RCC 7860 (cell line): ENCODE measurements around the gene ZNF106.

Source experiments
- DNase-seq: peaks from one replicate; pipeline ENCODE4 v3.0.0-alpha.2; 2015; ENCODE audit warnings: low spot score
- FAIRE-seq: peaks from 2 replicates; lab custom pipeline; 2012; peaks lifted over from hg19 to GRCh38; lab: Jason Lieb, UNC

ZNF106 gene

DNA sequence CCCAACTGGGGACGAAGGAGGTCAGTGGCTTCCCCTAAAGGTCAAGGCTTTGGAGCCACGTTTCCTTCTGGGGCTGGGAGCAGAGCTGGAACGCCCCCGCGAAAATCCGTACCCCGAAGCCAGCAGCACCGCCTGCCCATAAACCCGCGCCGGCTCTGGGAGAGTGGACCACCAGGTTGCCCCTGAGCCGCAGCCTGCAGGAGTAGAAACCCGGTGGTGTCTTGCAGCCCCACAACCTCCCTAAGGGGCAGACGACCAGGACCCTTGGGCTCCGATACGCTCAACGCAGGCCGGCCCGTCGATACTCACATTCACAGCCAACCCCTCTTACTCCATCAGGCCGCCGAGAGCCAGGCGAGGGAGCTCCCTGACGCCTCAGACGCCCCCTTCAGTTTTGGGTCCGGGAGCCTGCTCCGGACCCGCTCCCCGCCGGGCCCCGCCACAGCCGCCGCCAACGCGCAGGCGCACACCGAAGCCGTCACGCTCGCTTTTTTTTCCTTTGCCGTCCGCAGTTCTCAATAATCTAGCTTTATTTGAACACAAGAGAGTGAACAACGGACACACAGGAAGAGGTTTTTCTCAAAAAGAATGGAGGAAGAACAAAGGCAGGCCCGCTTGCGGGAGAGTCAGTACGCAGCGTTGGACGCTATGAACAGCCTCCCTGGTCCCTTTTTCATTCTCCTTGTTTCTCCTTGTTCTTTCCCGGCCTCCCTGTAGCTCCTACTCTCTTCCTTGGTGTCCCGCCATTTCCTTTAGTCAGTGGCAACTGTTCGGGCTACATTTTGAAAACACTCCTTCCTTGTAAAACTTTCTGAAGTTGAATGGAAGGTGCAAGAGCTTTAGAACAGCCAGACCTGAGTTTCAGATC, at the start of gene ZNF106:
Gene ZNF106, minus strand, starts transcription at position 471 of the 868 bp plus-strand sequence. CDS start 18,852 bp downstream, outside the sequence.
- peak; percentile 22 for FAIRE-seq
- DNase-seq = peak; percentile 86

GRCh38 chr15:42533246-42533645, 42.3 kb upstream of the ZNF106 start:
- FAIRE-seq = no peak

DNA sequence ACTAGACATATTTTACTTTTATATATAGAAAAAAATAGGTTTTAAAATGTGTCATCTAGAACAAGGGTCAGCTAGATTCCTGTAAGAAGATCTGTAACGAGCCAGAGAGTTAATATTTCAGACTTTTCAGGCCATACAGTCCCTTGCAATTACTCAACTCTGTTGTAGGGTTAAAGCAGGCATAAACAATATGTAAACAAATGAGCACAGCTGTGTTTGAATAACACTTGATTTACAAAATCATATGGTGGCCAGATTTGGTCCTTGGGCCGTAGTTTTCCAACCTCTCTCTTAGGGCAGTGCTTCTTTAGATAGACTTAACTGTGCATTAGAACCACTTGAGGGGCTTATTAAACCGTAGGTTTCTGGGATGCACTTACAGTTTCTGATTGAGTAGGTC, 38.0 kb upstream of the ZNF106 start:
- DNase-seq (no peak), FAIRE-seq (no peak)

More at GRCh38 chr15:42533246-42533645, 42.3 kb upstream of the ZNF106 start:
- no peak for DNase-seq

GRCh38 chr15:42523331-42523730, 32.4 kb upstream of the ZNF106 start:
- FAIRE-seq (no peak), DNase-seq (no peak)

- no peak for DNase-seq
- FAIRE-seq = no peak
Observed at GRCh38 chr15:42511007-42511391, 20.1 kb upstream of the ZNF106 start.

DNA sequence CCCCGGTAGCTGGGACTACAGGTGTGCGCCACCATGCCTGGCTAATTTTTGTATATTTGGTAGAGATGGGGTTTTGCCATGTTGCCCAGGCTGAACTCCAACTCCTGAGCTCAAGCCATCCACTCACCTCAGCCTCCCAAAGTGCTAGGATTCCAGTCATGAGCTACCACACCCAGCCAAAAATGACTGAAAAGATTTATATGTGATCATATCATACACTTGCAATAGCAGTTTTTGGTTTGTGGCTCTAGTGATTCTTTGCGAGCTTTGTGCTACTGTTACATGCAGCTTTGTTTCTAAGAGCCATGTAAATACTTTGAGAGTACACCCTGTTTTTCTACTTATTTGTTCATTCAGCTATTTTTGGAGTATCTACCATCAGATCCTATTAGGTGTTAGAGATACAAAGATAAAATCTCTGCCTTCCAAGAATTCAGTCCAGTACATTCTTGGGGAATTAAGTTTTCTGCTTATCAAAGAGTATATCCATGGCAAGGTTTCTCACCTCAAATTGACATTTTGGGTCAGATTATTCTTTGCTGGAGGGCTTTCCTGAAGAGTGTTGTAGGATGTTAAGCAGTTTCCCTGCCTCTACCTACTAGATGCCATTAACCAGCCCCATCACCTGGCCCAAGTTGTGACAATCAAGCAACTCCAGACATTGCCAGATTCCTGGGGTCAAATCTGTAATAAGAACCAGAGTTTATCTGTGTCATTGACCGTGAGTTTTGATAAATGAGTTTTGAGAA, 19.5 kb upstream of the ZNF106 start:
- DNase-seq = no peak
- no peak for FAIRE-seq

- DNase-seq (no peak), FAIRE-seq (no peak)
Observed at GRCh38 chr15:42508263-42508690, 17.3 kb upstream of the ZNF106 start.

DNA sequence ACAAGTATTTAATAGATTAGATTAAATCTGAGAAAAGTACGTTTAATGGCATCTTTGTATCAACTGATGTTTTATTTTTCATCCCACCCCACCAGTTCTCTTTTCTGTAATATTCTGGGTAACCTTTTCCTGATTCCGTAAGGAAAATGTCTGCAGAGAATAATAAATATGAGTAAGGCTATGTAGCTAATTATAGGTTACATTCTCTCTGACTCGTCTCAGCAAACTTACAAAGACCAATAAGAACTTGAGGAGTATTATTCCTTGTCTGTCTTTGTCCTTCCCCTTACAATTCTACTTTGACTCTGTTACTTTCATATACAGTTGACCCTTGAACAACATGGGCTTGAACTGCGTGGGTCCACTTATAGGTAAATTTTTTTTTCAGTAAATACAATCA, 16.6 kb upstream of the ZNF106 start:
- no peak for DNase-seq
- no peak for FAIRE-seq

DNA sequence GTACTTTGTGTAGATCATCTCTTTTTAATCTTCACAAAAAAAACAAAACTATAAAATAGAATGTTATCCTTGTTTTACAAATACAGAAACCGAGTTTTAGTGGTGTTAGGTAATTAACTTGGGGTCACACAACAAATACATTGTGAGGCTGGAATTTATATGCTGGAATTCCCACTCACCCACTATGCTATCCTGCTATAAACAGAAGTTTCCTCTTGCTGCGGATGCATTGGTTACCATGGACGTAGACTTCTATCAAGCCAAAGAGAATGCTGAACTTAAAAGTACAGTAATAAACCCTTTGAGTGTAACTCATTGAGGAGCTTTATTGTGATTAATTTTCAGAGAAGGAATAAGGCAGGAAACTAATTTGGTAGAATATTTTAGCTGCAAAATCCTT, 13.7 kb upstream of the ZNF106 start:
- DNase-seq (no peak), FAIRE-seq (no peak)

DNA sequence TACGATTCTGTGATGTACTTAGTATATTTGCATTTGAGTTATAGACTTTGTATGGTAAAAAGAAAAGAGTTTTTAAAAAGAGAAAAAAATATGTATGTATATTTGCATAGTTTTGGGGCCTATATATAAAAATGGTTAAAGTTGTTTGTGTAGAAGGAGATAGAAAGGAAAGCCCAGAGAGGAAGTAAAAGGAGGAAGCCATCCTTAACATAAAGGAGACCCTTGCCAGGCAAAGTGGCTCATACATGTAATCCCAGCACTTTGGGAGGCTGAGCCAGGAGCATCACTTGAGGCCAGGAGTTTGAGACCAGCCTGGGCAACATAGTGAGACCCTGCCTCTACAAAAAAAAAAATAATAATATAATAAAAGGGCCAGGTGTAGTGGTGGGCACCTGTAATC, 12.9 kb upstream of the ZNF106 start:
- FAIRE-seq (no peak), DNase-seq (no peak)

GRCh38 chr15:42502477-42502876, 11.5 kb upstream of the ZNF106 start:
- no peak for FAIRE-seq
- DNase-seq = no peak

DNA sequence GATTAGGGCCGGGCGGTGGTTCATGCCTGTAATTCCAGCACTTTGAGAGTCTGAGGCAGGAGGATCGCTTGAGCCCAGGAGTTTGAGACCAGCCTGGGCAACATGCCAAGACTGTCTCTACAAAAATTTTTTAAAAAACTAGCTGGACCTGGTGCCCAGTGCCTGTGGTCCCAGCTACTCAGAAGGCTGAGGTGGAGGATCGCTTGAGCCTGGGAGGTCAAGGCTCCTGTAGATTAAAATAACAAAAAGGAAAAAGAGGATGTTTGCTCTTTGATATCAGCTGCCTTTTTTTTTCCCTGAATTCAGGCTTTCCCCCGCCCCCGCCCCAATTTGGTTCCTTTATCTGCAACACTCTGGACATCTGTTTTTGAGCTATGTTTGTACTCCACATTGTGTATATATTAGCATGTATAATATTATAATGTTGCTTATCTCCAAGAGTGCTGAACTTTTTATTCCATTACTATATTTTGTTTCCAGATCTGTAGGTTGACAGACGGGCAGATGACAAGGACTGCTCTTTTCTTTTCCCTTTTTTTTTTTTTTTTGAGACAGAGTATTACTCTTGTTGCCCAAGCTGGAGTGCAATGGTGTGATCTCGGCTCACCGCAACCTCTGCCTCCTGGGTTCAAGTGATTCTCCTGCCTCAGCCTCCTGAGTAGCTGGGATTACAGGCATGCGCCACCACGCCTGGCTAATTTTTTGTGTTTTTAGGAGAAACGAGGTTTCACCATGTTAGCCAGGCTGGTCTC, 9.1 kb upstream of the ZNF106 start:
- DNase-seq (no peak), FAIRE-seq (no peak)

- FAIRE-seq = no peak
- no peak for DNase-seq
Observed at GRCh38 chr15:42498212-42499068, 7.5 kb upstream of the ZNF106 start.

GRCh38 chr15:42495361-42496212, 4.6 kb upstream of the ZNF106 start, which contains the start of gene SNAP23:
TSS of gene SNAP23 (plus strand) at chr15:42495634. CDS start at chr15:42511847, 16,213 bp downstream.
- DNase-seq (peak; percentile 89), FAIRE-seq (peak; percentile 35)

- FAIRE-seq (no peak), DNase-seq (peak; percentile 45)
Observed at GRCh38 chr15:42494998-42495360, 4.0 kb upstream of the ZNF106 start.

GRCh38 chr15:42493679-42494078, 2.7 kb upstream of the ZNF106 start:
- no peak for FAIRE-seq
- DNase-seq = no peak

- peak; percentile 43 for FAIRE-seq
- peak; percentile 91 for DNase-seq
Observed at GRCh38 chr15:42491539-42492225, 741 bp upstream of the ZNF106 start.

GRCh38 chr15:42490291-42490670, 660 bp downstream of the ZNF106 start:
- DNase-seq = no peak

DNA sequence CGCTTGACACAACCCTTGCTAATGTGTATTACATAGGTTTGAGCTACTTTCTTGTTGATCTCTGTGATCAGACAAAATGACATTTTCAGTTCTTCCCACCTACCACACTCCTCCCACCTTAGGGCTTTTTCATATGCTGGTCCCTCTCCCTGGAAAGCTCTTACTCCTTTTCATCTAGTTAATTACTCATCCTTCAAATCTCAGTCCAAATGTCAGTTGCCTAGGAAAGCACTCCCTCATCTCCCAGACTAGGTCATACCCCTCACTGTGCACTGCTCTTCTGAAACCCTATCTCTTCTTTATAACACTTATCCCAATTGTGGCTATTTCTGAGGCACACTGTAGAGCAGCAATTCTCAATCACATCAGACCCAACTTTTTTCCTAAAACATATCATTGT, 7.3 kb downstream of the ZNF106 start:
- DNase-seq (no peak), FAIRE-seq (no peak)

More at GRCh38 chr15:42490291-42490670, 660 bp downstream of the ZNF106 start:
- FAIRE-seq = no peak
